H1 (cell line): ENCODE data around the gene TMEM51. TPM values are rescaled to one million over a fixed set of nuclear protein-coding genes. Genes with fewer than 3 reads are reported as not detected.
A peak's percentile ranks its signal among the peaks of the same experiment; 100 is the strongest.

Experiments used
- CTCF ChIA-PET: fragments of 300-600 bp; sonication (Branson Sonifier 250); formaldehyde crosslinking; loops from one replicate; lab custom pipeline; 2021; ENCODE audit not compliant: partially characterized antibody; lab: Charles Lee
- POLR2A ChIA-PET: fragments of 300-600 bp; sonication (Branson Sonifier 250); formaldehyde crosslinking; loops from one replicate; lab custom pipeline; 2021; ENCODE audit warnings: inconsistent platforms; ENCODE audit not compliant: partially characterized antibody; lab: Charles Lee
- DNase-seq, 2 experiments: peaks; one replicate each; pipeline versions ENCODE4 v3.0.0 to v3.0.0-alpha.2; 2010 to 2022; ENCODE audit warnings: low spot score in 2 of 2, low read depth in 1 of 2, mixed read lengths in 1 of 2
- FAIRE-seq: peaks from 2 replicates; lab custom pipeline; 2011; peaks lifted over from hg19 to GRCh38; lab: Jason Lieb, UNC
- H2AFZ ChIP-seq: 2 replicates; pipeline ENCODE4 v1.8.1; 2012; ENCODE audit warnings: low read length, inconsistent platforms
- H2AK5ac ChIP-seq: 2 replicates; pipeline ENCODE4 v1.6.1; 2013; ENCODE audit warnings: low read depth, low read length
- H2BK120ac ChIP-seq: replicated peaks from 2 replicates; pipeline ENCODE3; 2013; ENCODE audit warnings: low read depth, low read length, inconsistent platforms
- H2BK12ac ChIP-seq: 2 replicates; pipeline ENCODE4 v1.6.1; 2013; ENCODE audit warnings: low read depth, low read length
- H2BK15ac ChIP-seq: 2 replicates; pipeline ENCODE4 v1.6.1; 2013; ENCODE audit warnings: low read length
- H2BK20ac ChIP-seq: 2 replicates; pipeline ENCODE4 v1.6.1; 2013; ENCODE audit warnings: low read length
- H2BK5ac ChIP-seq: 2 replicates; pipeline ENCODE4 v1.6.1; 2013; ENCODE audit warnings: low read depth, low read length
- H3K14ac ChIP-seq: 2 replicates; pipeline ENCODE4 v1.6.1; 2013; ENCODE audit warnings: inconsistent platforms; ENCODE audit not compliant: insufficient read length
- H3K18ac ChIP-seq: 2 replicates; pipeline ENCODE4 v1.6.1; 2013; ENCODE audit warnings: low read length; ENCODE audit errors: extremely low read depth
- H3K23ac ChIP-seq: 2 replicates; pipeline ENCODE4 v1.6.1; 2013; ENCODE audit warnings: inconsistent platforms; ENCODE audit not compliant: insufficient read length
- H3K23me2 ChIP-seq: 2 replicates; pipeline ENCODE4 v1.6.1; 2013; ENCODE audit warnings: low read depth, low read length
- H3K27ac ChIP-seq: 2 replicates; pipeline ENCODE4 v1.6.1; 2011; ENCODE audit warnings: low read depth, low read length, inconsistent platforms
- H3K27me3 ChIP-seq, 4 experiments: replicated peaks in 1 of 4; 1 replicate in 1 of 4; 2 replicates in 3 of 4; pipeline versions ENCODE4 v1.6.1 to v1.8.1; 2011 to 2013; ENCODE audit warnings: low read length in 3 of 4, mild to moderate bottlenecking in 3 of 4, inconsistent platforms in 2 of 4, mixed read lengths in 2 of 4, moderate library complexity in 1 of 4; ENCODE audit not compliant: control insufficient read depth in 3 of 4, insufficient read depth in 3 of 4; ENCODE audit errors: extremely low read depth in 1 of 4
- H3K36me3 ChIP-seq, 4 experiments: 2 replicates each; pipeline versions ENCODE4 v1.6.1 to v1.8.1; 2011 to 2013; ENCODE audit warnings: mild to moderate bottlenecking in 4 of 4, low read length in 3 of 4, moderate library complexity in 2 of 4, control low read depth in 1 of 4, inconsistent platforms in 1 of 4; ENCODE audit not compliant: insufficient read depth in 4 of 4, control insufficient read depth in 2 of 4
- H3K4ac ChIP-seq: replicated peaks from 2 replicates; pipeline ENCODE3; 2013; ENCODE audit warnings: low read length, low read depth, mixed read lengths, inconsistent platforms; ENCODE audit not compliant: insufficient read length
- H3K4me1 ChIP-seq, 4 experiments: replicated peaks in 1 of 4; 1 replicate in 1 of 4; 2 replicates in 3 of 4; pipeline versions ENCODE4 v1.6.1 to v1.8.1; 2011 to 2013; ENCODE audit warnings: low read length in 3 of 4, inconsistent platforms in 2 of 4, mixed read lengths in 1 of 4; ENCODE audit not compliant: insufficient read depth in 4 of 4, control insufficient read depth in 3 of 4
- H3K4me2 ChIP-seq, 2 experiments: 2 replicates each; pipeline versions ENCODE4 v1.6.1 to v1.8.1; 2011 to 2013; ENCODE audit warnings: low read depth in 2 of 2, low read length in 2 of 2, control low read depth in 1 of 2, inconsistent platforms in 1 of 2, mild to moderate bottlenecking in 1 of 2; ENCODE audit not compliant: insufficient read depth in 1 of 2
- H3K4me3 ChIP-seq, 4 experiments: fragments of 200-600, 300-600 bp in 1 of 4; sonication (generic), shearing (Covaris generic), sonication (Bioruptor Twin) in 1 of 4; 2 replicates each; pipeline versions ENCODE4 v1.5.1 to v1.8.1; 2011 to 2016; ENCODE audit warnings: low read length in 4 of 4, low read depth in 3 of 4, control low read depth in 2 of 4, inconsistent platforms in 2 of 4, mild to moderate bottlenecking in 2 of 4, mixed read lengths in 1 of 4, moderate library complexity in 1 of 4; ENCODE audit not compliant: insufficient read depth in 2 of 4; ENCODE audit errors: extremely low read depth in 1 of 4
- H3K56ac ChIP-seq: replicated peaks from 2 replicates; pipeline ENCODE3; 2013; ENCODE audit warnings: low read depth, mild to moderate bottlenecking, mixed read lengths, low read length, inconsistent platforms; ENCODE audit not compliant: insufficient read length
- H3K79me1 ChIP-seq: 2 replicates; pipeline ENCODE4 v1.6.1; 2013; ENCODE audit warnings: low read depth, low read length, control low read depth
- H3K79me2 ChIP-seq, 2 experiments: 2 replicates each; pipeline versions ENCODE4 v1.6.1 to v1.8.1; 2012 to 2013; ENCODE audit warnings: low read length in 2 of 2, mild to moderate bottlenecking in 2 of 2, inconsistent platforms in 1 of 2; ENCODE audit not compliant: insufficient read depth in 2 of 2, control insufficient read depth in 1 of 2
- H3K9ac ChIP-seq, 4 experiments: replicated peaks in 1 of 4; 1 replicate in 1 of 4; 2 replicates in 3 of 4; pipeline versions ENCODE4 v1.6.1 to v1.8.1; 2011 to 2013; ENCODE audit warnings: low read depth in 3 of 4, low read length in 3 of 4, control low read depth in 2 of 4, mild to moderate bottlenecking in 2 of 4, moderate library complexity in 2 of 4, inconsistent platforms in 1 of 4; ENCODE audit errors: extremely low read depth in 1 of 4
- H3K9me3 ChIP-seq, 2 experiments: 2 replicates each; pipeline versions ENCODE4 v1.6.1 to v1.8.1; 2012 to 2013; ENCODE audit warnings: mild to moderate bottlenecking in 2 of 2, moderate library complexity in 2 of 2, control low read depth in 1 of 2, inconsistent platforms in 1 of 2, low read depth in 1 of 2, low read length in 1 of 2, mixed read lengths in 1 of 2; ENCODE audit not compliant: insufficient read depth in 2 of 2
- H4K20me1 ChIP-seq, 2 experiments: replicated peaks in 1 of 2; 2 replicates each; pipeline versions ENCODE3 to v1.8.1; 2011 to 2013; ENCODE audit warnings: inconsistent platforms in 2 of 2, low read length in 2 of 2, mild to moderate bottlenecking in 1 of 2; ENCODE audit not compliant: insufficient read depth in 2 of 2, control insufficient read depth in 1 of 2
- H4K5ac ChIP-seq: 2 replicates; pipeline ENCODE4 v1.6.1; 2013; ENCODE audit warnings: low read length, low read depth, mixed read lengths, inconsistent platforms; ENCODE audit not compliant: insufficient read length
- H4K8ac ChIP-seq: 2 replicates; pipeline ENCODE4 v1.8.0; 2013; ENCODE audit warnings: mild to moderate bottlenecking, moderate library complexity, low read length, inconsistent platforms; ENCODE audit not compliant: insufficient read depth; ENCODE audit errors: extremely low read depth
- H4K91ac ChIP-seq: replicated peaks from 2 replicates; pipeline ENCODE3; 2013; ENCODE audit warnings: low read length, mixed read lengths, inconsistent platforms; ENCODE audit not compliant: insufficient read length
- CBX5 ChIP-seq: fragments of 300-800, 300-1000 bp; sonication (generic); IDR thresholded peaks from 2 replicates; pipeline ENCODE4 v1.7.1; 2016; ENCODE audit warnings: antibody characterized with exemption, low read length, low read depth
- CBX8 ChIP-seq: fragments of 300-800, 300-1000 bp; sonication (generic); IDR thresholded peaks from 2 replicates; pipeline ENCODE4 v1.7.1; 2016; ENCODE audit warnings: low read depth, low read length, borderline replicate concordance
- E2F6 ChIP-seq: IDR thresholded peaks from 2 replicates; pipeline ENCODE4 v1.6.1; 2012; ENCODE audit warnings: inconsistent platforms
- EZH2 ChIP-seq: fragments of 200-600 bp; sonication (generic); IDR thresholded peaks from 2 replicates; pipeline ENCODE4 v1.7.1; 2012; ENCODE audit warnings: low read depth, mild to moderate bottlenecking, moderate library complexity, low read length, inconsistent platforms; ENCODE audit not compliant: severe bottlenecking
- FOSL1 ChIP-seq: IDR thresholded peaks from 2 replicates; pipeline ENCODE4 v1.6.1; 2011; ENCODE audit warnings: mild to moderate bottlenecking, low read depth, low read length, moderate library complexity; ENCODE audit not compliant: insufficient read depth
- JUND ChIP-seq: IDR thresholded peaks from 2 replicates; pipeline ENCODE4 v1.6.1; 2011; ENCODE audit warnings: mild to moderate bottlenecking, improper control_type of control experiment, low read length
- NRF1 ChIP-seq: IDR thresholded peaks from 2 replicates; pipeline ENCODE4 v1.6.1; 2011; ENCODE audit warnings: mild to moderate bottlenecking, low read depth, low read length, improper control_type of control experiment
- POLR2A ChIP-seq, 2 experiments: IDR thresholded peaks; 1 replicate in 1 of 2; 2 replicates in 1 of 2; pipeline ENCODE4 v1.6.1; 2011; ENCODE audit warnings: low read depth in 2 of 2, low read length in 2 of 2, mild to moderate bottlenecking in 2 of 2; ENCODE audit errors: control extremely low read depth in 1 of 2
- POLR2AphosphoS5 ChIP-seq: IDR thresholded peaks from 2 replicates; pipeline ENCODE4 v1.6.1; 2011; ENCODE audit warnings: low read depth, low read length
- RNF2 ChIP-seq: fragments of 200-900, 300-1000 bp; sonication (generic); IDR thresholded peaks from 2 replicates; pipeline ENCODE4 v1.7.1; 2016; ENCODE audit warnings: borderline replicate concordance, low read depth, mild to moderate bottlenecking, antibody characterized with exemption, low read length; ENCODE audit not compliant: poor library complexity, severe bottlenecking; ENCODE audit errors: missing control alignments
- SIRT6 ChIP-seq: IDR thresholded peaks from one replicate; pipeline ENCODE4 v1.7.1; 2012; ENCODE audit warnings: low read length, inconsistent platforms
- SP2 ChIP-seq: IDR thresholded peaks from 2 replicates; pipeline ENCODE4 v1.6.1; 2012; ENCODE audit warnings: mild to moderate bottlenecking, low read length, inconsistent platforms
- WGBS, 2 experiments: shearing (Covaris generic) in 1 of 2; methylation state at CpG; one replicate each; pipeline versions ENCODE4 v1.1.6 to v1.1.7; 2013 to 2015; ENCODE audit warnings: low lambda C conversion rate in 2 of 2, mixed read lengths in 2 of 2, inconsistent platforms in 1 of 2, low coverage in 1 of 2, missing lambda C conversion rate in 1 of 2; ENCODE audit not compliant: insufficient replicate concordance in 2 of 2, insufficient coverage in 1 of 2, insufficient read length in 1 of 2; ENCODE audit errors: extremely low coverage in 1 of 2, missing lambda C conversion rate in 1 of 2; 5-methylcytosine and 5-hydroxymethylcytosine counted together
- polyA plus RNA-seq, 7 experiments: library from polyadenylated mRNA; depleted of rRNA in 3 of 7; stranded (reverse) in 5 of 7; unstranded in 2 of 7; fragments of >200 nt in 5 of 7; fragments of 200-250 nt in 2 of 7; gene quantifications; 1 replicate in 5 of 7; 2 replicates in 1 of 7; 4 replicates in 1 of 7; pipeline versions ENCODE4 v1.2.1 to v1.2.3, GENCODE V29; 2011 to 2013; ENCODE audit warnings: missing spikeins in 2 of 7, mixed read lengths in 2 of 7
- total RNA-seq: library from RNA; stranded (reverse); fragmentation: NEBNext Ultra II Directional; extraction: Animal tissue kit (Norgen Biotek cat#: 25700); gene quantifications from 2 replicates; pipeline ENCODE4 v1.2.1, GENCODE V29; 2021

Gene TMEM51
- total and polyA plus RNA-seq, 2 of the 8 experiments (the other 6 are each of a cell fraction or from before 2014, with no cell fraction given) = 9.9 to 10.7 TPM

DNA sequence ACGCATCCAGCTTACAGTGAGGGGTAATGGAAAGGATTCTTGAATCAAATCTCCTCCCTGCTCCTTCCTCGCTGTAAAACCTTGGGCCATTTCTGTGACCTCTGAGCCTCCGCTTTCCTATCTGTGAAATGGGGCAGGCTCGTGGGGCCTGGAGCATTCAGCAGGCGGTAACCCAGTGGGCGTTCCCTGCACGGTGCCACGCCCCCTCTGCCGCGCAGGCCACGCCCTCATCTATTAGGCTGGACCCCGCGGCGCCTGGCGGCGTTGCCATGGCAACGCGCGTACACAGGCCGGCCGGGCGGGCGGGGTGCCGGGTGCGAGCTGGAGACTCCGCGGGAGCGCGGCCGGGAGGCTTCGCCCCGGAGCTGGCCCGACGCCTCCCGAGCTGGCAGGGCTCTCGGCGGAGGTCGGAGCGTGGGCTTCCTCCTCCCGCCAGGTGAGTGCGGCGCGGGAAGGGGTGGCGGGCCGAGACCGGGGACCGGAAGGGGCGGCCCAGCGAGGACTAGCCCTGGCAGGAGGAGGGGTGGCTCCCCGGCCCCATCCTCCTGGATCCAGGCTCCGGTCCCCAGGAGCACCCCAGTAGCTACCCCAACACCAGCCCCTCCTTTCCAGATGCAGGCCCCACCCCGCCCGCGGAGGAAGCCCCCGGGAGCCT lies 93.5 kb downstream of the TMEM51 start, which contains the start of gene FHAD1:
TSS of gene FHAD1 (plus strand) at position 264 of the 655 bp plus-strand sequence. CDS start 4,562 bp downstream, outside the sequence.
- Histone ChIP-seq H3K14ac (no peak within 1 kb of the TSS), H4K8ac (peak within 1 kb of the TSS; percentile 77), H3K23me2 (peaks cover 3% of the 10 kb centered on the region; the same call in 1 of the 2 replicates), H3K4ac (peak within 1 kb of the TSS; percentile 57), H4K5ac (no peak within 1 kb of the TSS), H3K79me2 (no peaks in the 10 kb centered on the region), H2BK120ac (no peak within 1 kb of the TSS), H3K4me1 (peaks cover 0 to 10% (median 2%) of the 10 kb centered on the region in 4 experiments; a peak in 5 of 7 replicates), H2BK5ac (no peak within 1 kb of the TSS; the same call in 1 of the 2 replicates), H2BK12ac (no peak within 1 kb of the TSS), H3K79me1 (no peaks in the 10 kb centered on the region), H3K23ac (no peak within 1 kb of the TSS), H4K20me1 (no peaks in the 10 kb centered on the region), H2BK15ac (peak within 1 kb of the TSS; percentile 11; the same call in 1 of the 2 replicates), H3K27me3 (no peaks in the 10 kb centered on the region), H2BK20ac (no peak within 1 kb of the TSS), H2AK5ac (no peak within 1 kb of the TSS), H3K56ac (no peak within 1 kb of the TSS), H3K9ac (peak within 1 kb of the TSS in 2 of 4 experiments; percentile 51 to 66; a peak in 4 of 7 replicates), H3K36me3 (no peaks in the 10 kb centered on the region), H4K91ac (no peak within 1 kb of the TSS), H3K9me3 (no peaks in the 10 kb centered on the region), H3K4me2 (peak within 1 kb of the TSS; percentile 61 to 93), H3K27ac (peak within 1 kb of the TSS; percentile 67; the same call in 1 of the 2 replicates), H3K4me3 (peak within 1 kb of the TSS; percentile 75 to 83 (median 77)), H2AFZ (peak within 1 kb of the TSS; percentile 55), H3K18ac (no peak within 1 kb of the TSS)
- CTCF ChIA-PET = interaction anchor here (0.7 to 3.8 kb wide), 9 partner anchors 11 to 812 kb away, joined by 3 to 16 read pairs (median 3); no protein-coding TSS in a partner anchor
- FAIRE-seq (no peak), DNase-seq (peak; percentile 68 to 94)
- WGBS, 2 experiments = 15% methylated on average over 21 of the region's 55 CpGs; no CpG with 5 or more reads in 1 of the 2 experiments
- POLR2A ChIA-PET = interaction anchor here (0.6 to 1.2 kb wide), 2 partner anchors 9 to 69 kb away, joined by 3 to 4 read pairs; no protein-coding TSS in a partner anchor
- TF ChIP-seq SP2 (no peak), SIRT6 (no peak), JUND (no peak), NRF1 (no peak), POLR2AphosphoS5 (no peak), POLR2A (IDR thresholded peaks at IDR 0.05; ENCODE audit: control extremely low read depth in 1 of 2, low read depth in 2 of 2, low read length in 2 of 2) (no peak), EZH2 (no peak), CBX5 (no peak), RNF2 (no peak), FOSL1 (no peak), CBX8 (no peak), E2F6 (no peak; the same call in 1 of the 2 replicates)
